GM21528 (cell line): ENCODE data around the gene SERPINB12.

ENCODE experiments used
- ATAC-seq: cut with Tn5 transposase; IDR thresholded peaks from one replicate; pipeline ENCODE4 v1.9.1; 2021; ENCODE audit warnings: mild to moderate bottlenecking, moderate library complexity; ENCODE audit not compliant: unreplicated experiment, low FRiP score

SERPINB12 gene

GRCh38 chr18:63545000-63545399, 2.8 kb downstream of the SERPINB12 start:
- no peak for ATAC-seq

GRCh38 chr18:63550068-63550467, 7.9 kb downstream of the SERPINB12 start:
- no peak for ATAC-seq

- ATAC-seq = no peak
Observed at GRCh38 chr18:63551769-63552168, 9.6 kb downstream of the SERPINB12 start.

DNA sequence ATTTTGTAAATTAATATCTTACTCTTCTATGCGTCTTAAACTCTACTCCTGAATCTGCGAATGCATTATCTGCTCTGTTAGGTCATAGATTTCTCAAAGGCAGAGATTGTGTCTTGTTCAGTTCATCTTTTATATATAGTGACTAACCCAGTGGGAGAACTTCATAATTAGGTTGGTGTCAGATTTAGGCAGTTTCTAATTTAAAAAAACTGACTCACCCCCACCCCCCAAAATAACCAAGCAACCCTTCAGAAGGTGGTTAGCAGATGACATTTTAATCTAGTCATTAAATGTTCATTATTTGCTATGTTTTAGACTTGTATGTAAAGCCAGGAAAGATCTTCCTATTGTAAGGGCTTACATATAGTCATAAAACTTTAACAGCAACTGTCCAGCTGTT, 10.4 kb downstream of the SERPINB12 start:
- ATAC-seq = no peak

- ATAC-seq = no peak
Observed at GRCh38 chr18:63553081-63553480, 10.9 kb downstream of the SERPINB12 start.

DNA sequence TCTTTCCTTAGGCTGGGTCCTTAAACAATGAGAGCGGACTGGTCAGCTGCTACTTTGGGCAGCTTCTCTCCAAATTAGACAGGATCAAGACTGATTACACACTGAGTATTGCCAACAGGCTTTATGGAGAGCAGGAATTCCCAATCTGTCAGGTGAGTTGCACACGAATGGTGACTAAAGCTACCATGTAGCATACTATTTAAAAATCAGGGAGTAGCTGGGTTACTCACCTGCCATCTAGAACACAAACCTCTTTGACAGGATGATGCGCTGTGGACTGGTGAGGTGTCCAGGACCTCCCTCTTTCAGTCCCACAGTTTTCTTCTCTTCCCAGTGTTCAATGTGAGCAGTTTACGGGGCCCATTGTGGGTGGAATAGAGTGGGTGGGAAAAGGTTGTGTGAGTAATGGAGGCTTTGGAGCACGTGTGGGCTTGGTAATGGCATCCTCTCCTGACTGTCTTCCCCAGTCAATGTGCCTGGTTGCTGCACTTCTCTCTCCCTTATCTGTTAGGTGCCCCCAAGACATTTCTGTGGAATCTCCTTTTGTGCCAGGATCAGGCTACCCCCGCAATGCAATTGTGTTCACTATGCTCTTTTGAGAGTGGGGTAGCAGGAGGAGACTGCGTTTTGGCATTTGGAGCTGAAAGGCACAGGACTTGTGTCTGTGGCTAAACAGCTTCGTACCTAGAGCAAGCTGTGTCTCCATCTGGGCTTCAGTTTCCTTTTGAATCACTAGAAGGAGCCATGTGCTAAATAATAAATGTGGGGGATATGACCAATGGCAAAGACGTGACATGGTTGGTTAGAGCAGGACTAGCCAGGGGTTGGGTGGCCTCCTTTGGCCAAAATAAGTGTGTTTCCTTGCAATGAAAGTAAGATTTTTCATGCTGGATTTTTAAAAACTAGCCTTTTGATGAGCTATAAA, 17.7 kb downstream of the SERPINB12 start:
- ATAC-seq = no peak

- no peak for ATAC-seq
Observed at GRCh38 chr18:63562284-63562683, 20.1 kb downstream of the SERPINB12 start.

DNA sequence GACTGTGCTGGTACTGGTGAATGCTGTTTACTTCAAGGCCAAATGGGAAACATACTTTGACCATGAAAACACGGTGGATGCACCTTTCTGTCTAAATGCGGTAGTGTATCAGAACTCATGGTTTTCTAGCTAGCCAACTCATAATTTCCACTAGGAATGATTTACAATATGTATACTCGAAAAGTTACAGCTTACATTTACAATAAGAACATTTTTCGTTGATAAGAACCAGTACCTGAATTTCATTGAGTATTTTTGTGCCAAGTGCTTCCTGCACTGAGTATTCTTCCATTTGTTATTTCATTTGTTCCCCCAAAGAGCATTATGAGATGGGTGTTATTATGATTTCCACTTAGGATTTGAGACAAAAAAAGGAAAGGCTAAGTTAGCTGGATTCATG, 21.9 kb downstream of the SERPINB12 start:
- ATAC-seq = no peak

DNA sequence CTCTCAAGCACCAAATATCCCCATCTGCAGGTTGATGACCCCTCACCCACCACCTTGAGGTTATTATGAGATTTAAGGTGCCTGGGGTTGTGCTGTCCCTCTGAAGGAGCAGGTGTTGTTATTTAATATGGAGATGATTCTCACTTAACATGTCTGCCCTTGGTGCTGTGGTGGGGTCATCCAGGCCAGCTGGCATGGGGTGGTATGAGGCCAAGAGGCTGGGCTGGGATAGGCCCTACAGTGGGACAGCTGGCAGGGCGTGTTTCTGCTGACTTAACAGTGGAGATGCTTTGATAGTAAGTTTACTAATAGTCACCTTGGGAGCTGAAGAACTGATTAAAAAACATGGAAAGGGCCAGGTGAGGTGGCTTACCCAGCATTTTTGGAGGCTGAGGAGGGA, 22.4 kb downstream of the SERPINB12 start:
- ATAC-seq = no peak

DNA sequence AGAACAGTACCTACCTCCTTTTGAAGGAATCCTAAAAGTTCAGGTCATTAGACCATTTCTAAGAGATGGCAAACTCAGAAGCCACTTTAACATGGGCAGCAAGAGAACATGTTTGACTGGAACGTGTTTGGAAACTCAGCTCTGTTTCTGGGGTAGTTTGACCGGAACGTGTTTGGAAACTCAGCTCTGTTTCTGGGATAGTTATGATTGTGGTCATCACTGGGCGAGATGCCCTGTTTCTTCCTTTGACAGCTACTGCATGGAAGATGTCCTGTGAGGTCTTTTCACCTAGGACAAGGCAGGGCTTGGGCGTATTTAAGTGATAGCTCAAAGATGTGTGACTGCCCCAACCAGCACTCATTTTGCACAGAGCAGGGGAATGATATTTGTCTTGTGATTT, 25.1 kb downstream of the SERPINB12 start:
- no peak for ATAC-seq

- no peak for ATAC-seq
Observed at GRCh38 chr18:63567825-63568224, 25.7 kb downstream of the SERPINB12 start.

DNA sequence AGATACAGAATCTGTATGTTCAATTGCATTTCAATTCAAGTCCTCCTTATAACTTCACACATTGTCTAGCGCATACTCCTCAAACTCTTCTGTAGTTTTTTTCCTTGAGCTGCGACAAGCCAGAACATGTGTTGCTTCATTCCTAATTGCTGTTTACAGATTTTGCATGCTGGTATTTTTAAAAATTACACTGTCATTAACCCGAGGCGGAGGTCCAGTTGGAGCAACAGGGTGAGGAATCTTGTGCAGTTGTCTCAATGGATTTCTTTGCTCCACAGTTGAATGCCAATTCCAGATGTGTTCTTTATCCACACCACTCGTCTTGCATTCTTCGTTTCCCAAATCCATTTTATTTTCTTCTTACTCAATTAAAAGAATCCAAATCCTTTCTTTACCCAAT, 28.6 kb downstream of the SERPINB12 start:
- ATAC-seq = no peak

DNA sequence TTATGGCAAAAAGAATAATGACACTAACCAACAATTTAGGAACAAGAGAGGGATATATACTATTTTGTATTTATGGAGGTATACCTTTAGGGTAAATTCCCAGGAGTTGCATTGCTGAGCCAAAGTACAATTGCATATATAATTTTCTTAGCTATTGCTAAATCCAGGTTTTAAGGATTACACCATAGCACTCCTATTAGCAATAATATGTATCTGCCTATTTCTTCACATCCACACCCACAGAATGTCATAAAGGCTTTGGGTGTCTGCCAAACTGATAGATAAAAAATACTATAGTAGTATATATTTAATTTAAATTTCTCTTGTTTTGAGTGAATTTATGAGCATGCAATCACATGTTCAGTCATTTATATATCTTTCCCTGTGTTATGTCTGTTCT, 33.5 kb downstream of the SERPINB12 start:
- ATAC-seq = no peak

GRCh38 chr18:63578357-63578958, 36.3 kb downstream of the SERPINB12 start:
- ATAC-seq = no peak

DNA sequence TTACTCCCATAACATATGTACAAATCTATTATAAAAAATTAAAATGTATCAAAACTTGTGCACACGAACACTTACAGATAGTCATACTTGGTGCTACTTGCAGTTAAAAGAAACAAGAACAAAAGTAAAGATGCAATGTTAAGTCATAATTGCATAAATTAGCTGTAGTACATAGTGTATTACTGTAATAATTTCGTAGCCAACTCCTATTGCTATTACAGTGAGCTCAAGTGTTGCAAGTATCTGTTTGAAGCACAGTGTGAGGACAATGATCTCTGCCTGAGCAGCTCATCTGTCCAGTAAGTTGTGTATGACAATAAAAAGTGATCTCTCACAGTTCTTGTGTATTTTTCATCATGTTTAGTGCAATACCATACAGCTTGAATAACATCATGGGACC, 37.4 kb downstream of the SERPINB12 start:
- no peak for ATAC-seq

- ATAC-seq = no peak
Observed at GRCh38 chr18:63585988-63586387, 43.8 kb downstream of the SERPINB12 start.

DNA sequence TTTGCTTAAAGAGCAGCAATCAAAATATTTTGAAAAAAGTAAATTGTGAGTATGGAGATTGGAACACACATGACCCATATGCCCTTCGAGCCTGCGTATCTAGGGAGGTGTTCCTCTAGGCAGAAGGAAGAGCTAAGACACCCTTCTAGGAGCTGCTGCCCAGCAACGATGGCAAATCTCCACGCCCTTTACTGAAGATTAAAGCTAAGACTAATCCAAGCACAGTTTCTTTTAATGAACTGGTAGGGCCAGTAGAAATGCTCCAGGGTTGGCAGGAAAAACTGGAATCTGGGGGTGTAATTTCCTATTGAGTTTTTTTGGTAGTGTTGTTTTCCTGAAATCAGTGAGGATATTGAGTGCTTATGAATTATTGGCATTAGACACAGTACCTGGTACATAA, 44.3 kb downstream of the SERPINB12 start:
- ATAC-seq = no peak

GRCh38 chr18:63586966-63587365, 44.8 kb downstream of the SERPINB12 start, which contains the start of gene SERPINB13:
SERPINB13 (plus strand) TSS chr18:63587343; CDS start chr18:63588668, 1,325 bp downstream.
- no peak for ATAC-seq

DNA sequence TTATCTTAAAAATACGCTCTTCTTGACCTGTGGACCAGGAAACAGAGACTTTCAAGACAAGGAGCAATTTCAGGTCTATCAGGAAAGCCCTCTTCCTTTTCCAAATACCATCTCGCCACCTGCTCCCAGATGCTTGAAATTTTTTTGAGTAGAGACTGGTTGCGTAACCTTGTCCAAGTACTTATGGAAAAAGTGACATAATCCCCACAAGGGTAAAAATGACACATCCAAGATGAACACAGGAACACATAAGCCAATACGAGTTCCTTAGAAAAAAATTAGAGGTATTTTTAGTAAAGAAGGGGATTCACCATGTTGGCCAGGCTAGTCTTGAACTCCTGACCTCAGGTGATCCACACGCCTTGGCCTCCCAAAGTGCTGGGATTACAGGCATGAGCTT, 46.7 kb downstream of the SERPINB12 start:
- ATAC-seq = no peak

- ATAC-seq = no peak
Observed at GRCh38 chr18:63590373-63590772, 48.2 kb downstream of the SERPINB12 start.

DNA sequence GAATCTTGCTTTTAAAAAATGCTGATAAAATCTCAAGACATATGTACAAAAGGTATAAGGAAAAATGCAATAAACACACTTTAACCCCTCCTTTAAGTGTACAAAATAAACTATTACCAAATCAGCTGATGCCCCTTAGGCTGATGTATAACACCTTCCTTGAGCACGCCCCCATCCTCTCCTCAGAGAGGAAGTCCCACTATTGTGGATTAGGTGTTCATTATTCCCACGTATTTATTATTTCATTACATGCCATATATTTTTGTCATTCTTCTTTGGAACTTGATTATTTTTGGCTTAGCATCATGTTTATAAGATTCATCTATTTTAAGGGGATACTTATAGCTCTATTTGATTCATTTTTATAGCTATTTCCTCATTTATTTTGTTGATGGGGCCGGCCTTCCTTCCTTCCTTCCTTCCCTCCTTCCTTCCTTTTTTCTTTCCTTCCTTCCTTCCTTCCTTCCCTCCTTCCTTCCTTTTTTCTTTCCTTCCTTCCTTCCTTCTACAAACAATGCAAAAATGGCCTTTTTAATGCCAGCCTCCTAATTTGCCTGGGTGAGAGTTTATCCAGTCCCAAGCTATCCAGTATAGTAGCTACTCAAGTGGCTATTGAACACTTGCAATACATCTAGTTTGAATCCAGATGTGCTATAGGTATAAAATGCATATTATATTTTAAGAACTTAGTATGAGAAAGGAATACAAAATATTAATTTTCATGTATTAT, 49.0 kb downstream of the SERPINB12 start:
- ATAC-seq = no peak
